ENCODE data around the gene FGF19.

The FGF19 gene

DNA sequence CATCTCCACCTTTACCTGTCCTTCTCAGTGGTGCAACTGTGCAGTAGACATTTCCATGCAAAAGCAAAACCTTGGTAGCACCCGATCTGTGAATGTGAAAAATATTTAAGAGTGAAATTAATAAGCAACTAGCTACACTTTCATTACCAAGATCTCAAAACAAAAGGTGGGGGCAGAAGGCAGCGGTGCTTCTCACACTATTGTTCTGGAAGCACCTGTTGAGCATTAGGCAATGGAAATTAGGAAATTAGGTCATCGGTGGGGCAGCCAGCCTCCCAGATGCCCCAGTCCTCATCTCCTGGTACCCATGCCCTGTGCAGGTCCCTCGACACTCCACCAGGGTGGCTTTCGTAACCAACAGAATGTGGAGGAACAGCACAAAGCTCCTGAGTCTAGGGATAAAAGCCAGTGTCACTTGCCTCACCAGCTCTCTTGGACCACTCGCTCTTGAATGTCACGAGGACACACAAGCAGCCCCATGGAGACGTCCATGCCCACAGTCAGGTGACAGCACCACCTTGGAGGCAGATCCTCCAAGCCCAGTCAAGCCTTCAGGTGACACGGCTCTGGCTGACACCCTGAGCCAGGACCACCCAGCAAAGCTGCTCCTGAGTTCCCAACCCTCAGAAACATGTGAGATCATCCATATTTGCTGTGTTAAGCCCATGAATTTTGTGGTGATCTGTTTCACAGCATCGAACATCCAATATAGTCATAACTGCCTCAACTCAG is 31.9 kb downstream of the FGF19 start:
- DNase-seq (ENCODE audit: low spot score): no peak

DNA sequence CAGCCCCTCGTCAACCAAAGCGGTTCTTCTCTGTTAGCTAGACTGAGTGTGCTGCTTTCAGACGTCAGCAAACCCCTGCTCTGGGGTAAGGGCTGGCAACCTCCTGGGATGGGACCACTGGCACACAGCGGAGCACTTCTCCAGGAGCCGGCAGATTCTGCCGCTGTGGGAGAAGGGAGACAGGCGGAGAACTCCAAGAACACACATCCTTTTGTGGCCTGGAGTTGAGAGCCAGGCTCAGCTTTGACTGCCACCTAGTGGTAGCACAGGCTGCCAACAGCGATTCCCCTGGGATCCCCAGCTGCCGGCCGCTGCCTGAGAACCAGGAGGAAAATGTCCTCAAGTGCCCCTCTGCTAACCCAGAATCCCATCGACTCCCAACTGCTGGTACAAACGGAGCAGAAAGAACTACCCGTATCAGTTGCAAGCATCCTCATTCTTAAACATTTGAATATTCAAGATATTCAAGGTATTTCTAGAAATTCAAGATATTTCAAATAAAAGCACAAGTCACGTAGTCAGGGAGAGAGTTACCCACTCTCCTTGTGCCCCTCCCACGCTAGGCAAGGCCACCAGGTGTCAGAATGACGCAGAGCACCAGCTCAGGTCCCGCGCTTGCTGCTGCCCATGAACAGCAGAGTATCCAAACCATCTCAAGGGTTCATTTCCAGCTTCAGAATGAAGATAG is 33.5 kb downstream of the FGF19 start:
- peak; percentile 73 for DNase-seq (ENCODE audit: low spot score)

DNA sequence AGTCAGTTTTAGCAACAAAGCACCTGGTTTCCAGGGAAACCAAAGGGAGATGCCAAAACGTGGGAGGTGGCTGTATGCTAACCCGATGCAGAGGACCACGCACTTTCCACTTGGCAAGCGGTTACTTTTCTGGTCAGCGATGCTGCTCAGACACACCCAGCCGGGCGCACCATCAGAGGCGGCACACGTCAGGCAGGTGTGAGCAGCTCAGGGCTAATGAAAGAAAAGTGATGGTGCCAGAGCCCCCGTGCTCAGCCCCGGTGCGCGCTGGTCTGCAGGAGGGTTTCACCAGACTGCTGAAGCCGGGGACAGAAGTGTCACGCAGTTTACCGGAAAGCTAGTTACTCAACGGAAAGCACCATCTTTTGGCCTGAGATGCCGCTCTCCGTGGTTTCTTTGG is 34.3 kb downstream of the FGF19 start:
- no peak for DNase-seq (ENCODE audit: low spot score)

DNA sequence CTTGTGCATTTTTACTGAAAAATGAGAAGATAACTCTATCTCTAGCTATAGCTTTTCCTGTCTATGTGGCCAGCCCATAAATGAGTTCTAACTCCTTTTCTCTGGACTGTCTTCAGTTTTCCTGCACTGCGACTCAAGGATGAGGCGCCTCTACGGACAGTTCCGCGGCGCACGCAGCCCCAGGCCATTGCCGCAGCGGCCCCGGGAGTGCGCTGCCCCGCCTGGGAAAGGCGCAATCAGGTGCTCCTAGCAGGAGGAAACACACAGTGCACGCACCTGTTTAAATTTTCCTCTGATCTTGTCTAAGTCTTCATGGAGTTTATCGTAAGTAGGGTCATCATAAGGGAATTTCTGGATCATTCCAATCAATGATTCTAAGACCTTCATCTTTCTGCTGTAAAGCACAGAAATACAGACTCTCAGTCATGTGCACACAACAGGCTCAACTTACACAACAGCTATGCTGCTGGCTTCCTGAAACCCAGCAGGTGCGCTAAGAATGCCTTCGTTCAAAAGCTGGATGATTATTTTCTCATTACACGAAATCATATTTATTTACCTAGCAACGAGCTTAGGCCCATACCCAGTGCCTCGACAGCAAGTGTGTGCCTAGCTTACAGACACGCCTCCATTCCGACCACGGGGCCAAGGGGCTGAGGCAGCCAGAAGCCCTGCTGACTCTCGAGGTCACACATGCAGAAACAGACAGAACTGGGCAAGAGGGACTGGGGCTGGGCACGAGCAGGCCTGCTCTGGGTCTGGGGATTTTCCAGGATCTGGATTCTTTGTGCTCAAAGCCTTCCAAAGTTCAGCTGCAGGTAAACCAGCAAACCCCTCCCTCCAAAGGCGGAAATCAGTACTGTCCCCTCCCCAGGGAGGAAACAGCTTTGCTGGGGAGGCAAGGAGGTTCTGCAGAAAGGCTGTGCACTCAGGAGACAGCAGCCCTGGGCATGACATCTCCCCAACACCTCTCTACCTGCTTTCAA is 35.9 kb downstream of the FGF19 start:
- DNase-seq (ENCODE audit: low spot score): no peak

DNA sequence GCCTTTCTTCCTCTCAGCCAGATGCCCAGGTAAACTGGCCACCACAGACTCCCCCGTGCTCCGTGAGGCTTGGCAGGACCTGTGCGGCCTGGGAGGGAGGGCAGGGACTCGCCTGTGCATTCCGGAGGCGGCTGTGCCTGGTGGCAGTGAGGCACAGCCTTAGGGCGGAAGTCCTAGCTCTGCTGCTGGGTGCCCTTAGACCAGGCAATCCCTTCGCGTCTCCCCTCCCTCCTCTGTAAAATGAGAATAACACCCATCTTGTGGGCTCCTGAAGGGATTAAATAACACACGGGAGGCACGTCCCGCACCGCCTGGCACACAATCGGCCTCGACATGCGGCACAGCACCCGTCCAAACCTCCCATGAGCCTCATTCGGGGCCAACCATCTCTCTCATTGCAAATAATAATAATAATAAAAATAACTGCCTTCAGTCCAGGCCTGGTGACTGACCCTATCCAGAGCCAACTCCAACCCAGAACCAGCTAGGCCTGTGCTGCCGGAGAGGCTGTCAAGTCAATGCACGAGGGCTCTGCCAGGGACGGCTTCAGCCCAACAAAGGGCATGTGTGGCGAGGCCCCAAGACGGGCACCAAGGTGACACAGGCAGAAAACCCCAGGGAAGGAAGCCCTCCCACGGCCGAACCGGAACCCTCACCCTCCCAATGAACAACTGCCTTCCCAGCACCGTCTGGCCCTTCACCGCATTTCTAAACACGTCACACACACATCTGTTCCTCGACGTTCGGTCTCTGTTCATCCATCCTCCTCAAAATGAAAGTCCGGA is 36.9 kb downstream of the FGF19 start:
- no peak for DNase-seq (ENCODE audit: low spot score)

DNA sequence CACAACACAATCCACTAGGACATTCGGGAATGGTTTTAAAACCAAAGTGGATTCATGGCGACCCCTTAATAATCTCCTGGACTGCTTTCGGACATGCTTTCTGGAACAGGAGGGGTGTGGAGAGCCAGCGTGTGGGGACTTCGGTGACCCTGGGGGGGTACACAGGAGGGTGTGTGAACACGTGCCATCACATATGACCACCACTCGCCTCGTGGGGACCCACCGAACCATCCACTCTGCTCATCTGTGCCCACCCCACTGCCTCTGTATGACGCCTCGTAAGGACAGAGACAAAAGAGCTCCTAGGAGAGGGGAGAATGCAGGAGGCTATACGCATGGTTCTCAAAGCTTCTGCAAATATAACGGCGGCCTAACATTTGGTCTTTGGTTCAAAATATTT is 37.6 kb downstream of the FGF19 start:
- DNase-seq (ENCODE audit: low spot score): no peak

- DNase-seq (ENCODE audit: low spot score): no peak
Measured at GRCh38 chr11:69665669-69666068, 38.2 kb downstream of the FGF19 start.

- DNase-seq (ENCODE audit: low spot score): no peak
Measured at GRCh38 chr11:69664901-69665300, 38.9 kb downstream of the FGF19 start.

- no peak for DNase-seq (ENCODE audit: low spot score)
Measured at GRCh38 chr11:69664103-69664775, 39.6 kb downstream of the FGF19 start.

GRCh38 chr11:69663326-69663725 is 40.5 kb downstream of the FGF19 start:
- no peak for DNase-seq (ENCODE audit: low spot score)

DNA sequence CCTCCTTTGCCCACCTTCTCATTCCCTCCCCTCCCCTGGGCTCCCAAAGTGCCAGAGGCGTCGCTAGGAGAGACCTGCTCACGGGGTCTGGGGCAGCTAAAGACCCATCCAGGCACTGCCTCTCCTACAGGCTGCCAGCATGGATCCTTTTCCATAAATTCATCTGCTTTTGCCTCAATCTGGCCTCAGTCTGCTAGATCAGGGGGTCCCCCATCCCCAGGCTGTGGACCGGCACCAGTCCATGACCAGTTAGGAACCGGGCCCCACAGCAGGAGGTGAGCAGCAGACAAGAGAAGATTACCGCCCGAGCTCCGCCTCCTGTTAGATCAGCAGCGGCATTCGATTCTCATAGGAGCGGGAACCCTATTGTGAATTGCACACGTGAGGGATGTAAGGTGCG is 41.0 kb downstream of the FGF19 start:
- DNase-seq (ENCODE audit: low spot score): no peak

GRCh38 chr11:69662021-69662698 is 41.7 kb downstream of the FGF19 start:
- DNase-seq (ENCODE audit: low spot score): no peak

GRCh38 chr11:69661413-69661715 is 42.5 kb downstream of the FGF19 start:
- DNase-seq (ENCODE audit: low spot score): no peak

DNA sequence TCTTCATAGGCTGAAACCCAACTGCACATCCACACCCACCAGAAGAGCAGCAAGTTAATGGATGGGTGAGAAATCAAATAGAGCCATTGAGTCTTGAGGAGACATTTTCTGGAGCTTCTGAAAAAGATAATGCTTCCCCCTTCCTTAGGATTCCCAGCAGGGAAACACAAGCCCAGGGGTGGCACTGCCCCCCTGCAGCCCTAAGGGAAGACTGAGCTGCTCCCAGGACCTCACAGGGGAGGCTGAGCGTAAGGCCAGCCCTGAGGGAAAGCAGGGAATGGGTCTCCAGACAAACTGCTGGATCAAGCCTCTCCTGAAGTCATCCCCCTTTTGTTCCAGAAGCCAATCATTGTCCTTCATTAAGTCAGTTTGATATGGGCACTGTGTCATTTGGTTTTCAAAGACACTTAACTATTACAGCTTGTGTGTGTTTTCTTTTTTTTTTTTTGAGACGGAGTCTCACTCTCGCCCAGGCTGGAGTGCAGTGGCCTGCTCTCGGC is 43.8 kb downstream of the FGF19 start:
- DNase-seq (ENCODE audit: low spot score): no peak

- DNase-seq (ENCODE audit: low spot score): no peak
Measured at GRCh38 chr11:69659591-69659990, 44.2 kb downstream of the FGF19 start.

- no peak for DNase-seq (ENCODE audit: low spot score)
Measured at GRCh38 chr11:69658626-69659450, 45.0 kb downstream of the FGF19 start.

DNA sequence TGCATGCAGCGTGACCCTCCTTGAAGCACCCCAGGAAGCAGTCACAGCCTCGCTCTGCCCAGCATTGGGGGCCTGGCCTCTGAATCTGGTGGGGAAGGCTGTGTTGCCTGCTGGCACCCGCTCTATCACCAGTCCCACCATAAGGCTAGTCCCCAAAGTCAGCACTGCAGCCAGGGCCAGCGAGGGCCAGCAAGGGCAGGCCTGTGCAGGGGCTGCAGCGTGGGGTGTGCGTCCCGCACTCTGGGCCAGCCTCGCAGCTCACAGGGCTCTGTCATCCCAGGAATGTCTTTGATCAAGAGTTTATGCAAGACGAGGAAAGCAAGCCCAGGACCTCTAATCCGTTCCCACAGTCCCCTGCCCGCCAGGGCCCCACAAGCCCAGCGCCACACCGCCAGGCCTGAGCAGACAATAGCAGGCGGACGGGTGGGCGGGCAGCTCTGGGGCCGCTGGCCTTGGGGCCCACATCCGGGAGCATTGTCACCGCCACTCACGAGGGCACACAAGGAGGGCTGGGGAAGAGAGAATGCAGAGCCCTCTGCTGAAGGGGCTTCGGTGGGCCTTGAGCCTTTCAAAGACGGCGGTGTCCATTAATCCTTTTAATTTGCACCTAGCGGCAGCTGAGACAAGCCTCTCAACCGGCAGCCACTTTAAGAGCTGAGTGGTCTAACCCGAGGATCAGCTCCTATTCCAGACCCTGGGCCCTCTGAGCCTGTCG is 45.8 kb downstream of the FGF19 start:
- no peak for DNase-seq (ENCODE audit: low spot score)

DNA sequence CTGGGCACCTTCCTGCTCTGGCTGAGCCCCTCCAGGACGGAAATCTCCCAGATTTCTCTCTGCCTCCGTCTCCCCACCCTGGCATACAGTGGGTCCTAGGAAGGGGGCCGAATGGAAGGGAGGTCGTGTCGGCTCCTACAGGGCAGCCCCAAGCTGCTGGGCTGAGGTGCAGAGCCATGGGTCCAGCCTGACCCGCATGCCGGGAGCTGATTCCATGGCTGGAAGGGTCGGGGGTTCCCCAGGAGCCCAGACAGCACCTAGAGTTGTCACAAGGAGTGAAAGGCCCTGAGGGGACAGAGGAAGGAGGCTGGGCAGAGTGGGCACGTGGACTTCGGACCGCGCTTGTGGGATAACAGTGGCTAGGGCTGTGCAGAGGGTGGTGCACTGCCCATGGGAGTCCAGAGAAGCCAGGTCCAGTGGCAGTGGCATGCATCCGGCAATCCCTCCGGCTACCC is 46.3 kb downstream of the FGF19 start:
- no peak for DNase-seq (ENCODE audit: low spot score)
